Endometrial microvascular endothelial cells (primary cell): ENCODE data around the gene TOX3. TPM values are rescaled to one million over a fixed set of nuclear protein-coding genes. Genes with fewer than 3 reads are reported as not detected.

Source experiments
- in situ Hi-C: cut with HindIII; loops from 2 replicates; pipeline ENCODE4 v1.10.0; 2017; ENCODE audit warnings: low sequenced_read_pairs, low pct_unique_long_range_greater_than_20kb; ENCODE audit errors: inconsistent ontology term
- total RNA-seq: library from RNA; depleted of rRNA; stranded (reverse); fragments of >200 nt; gene quantifications from one replicate; pipeline ENCODE4 v1.2.3, GENCODE V29; 2015; ENCODE audit errors: inconsistent ontology term

The TOX3 gene
- total RNA-seq, 1 donor from 2014 or later = not detected

- in situ Hi-C loops = no loop called here
Measured at GRCh38 chr16:52467753-52468152, 79.2 kb downstream of the TOX3 start.

DNA sequence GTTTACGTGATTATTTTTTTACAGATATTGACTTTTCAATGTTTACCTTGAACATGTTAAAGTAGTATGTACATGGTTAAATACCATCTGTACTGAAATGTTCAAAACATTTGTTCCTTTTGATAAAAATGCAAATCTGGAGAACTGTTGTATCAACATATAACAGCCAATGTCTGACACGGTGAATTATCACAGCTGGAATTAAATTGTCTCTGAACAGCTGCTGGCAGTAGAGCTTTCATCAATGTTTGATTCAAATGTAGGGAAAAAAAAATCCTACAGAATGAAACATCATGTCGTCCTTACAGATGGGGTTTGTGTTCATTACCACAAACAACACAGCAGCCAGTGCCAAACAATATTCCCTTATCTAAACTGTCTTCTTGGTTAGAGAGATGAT is 79.9 kb downstream of the TOX3 start:
- in situ Hi-C loops = no loop called here

DNA sequence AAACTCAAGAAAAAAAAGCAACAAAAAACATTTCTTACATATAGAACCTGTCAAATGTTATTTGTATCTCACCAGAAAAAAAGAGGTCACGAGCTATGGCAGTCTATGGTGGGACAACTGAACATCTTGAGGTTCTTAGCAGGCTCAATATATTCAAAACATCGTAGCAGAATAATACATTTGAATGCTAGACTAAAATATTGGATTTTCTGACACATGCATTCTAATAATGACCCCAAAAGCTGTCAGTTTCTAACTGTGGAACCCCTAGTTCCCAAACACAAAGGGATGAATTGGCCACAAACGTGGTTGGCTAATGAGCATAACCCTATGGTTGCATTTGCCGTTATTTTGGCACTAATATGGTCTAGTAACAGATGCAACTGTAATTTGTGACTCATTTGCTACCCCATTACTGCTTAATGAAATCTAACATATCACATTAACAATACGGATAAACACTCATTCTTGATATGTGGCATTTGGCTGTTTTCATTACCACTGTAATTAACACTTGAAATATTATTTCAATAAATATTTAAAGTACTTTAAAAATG is 81.2 kb downstream of the TOX3 start:
- in situ Hi-C loops = no loop called here

DNA sequence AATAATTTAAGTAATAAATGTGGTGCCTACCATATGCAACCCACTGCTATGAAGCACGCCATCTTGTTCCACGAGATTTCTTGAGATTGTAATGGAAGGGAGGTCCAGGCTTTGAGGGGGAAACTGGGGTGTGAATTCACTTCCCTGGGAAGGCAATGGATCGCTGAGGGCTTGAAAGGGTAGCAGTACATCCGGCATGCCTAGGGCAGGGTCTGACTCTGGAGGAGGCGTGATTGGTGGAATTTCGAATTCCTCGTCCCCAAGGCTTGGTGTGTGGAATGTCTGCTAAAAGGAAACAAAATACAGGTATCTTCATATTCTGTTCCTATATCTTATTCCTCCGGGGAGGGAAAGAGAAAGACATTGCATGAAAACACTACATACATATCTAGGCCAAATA is 83.0 kb downstream of the TOX3 start:
- in situ Hi-C loops = no loop called here

GRCh38 chr16:52462816-52463215 is 84.1 kb downstream of the TOX3 start:
- in situ Hi-C loops = no loop called here

DNA sequence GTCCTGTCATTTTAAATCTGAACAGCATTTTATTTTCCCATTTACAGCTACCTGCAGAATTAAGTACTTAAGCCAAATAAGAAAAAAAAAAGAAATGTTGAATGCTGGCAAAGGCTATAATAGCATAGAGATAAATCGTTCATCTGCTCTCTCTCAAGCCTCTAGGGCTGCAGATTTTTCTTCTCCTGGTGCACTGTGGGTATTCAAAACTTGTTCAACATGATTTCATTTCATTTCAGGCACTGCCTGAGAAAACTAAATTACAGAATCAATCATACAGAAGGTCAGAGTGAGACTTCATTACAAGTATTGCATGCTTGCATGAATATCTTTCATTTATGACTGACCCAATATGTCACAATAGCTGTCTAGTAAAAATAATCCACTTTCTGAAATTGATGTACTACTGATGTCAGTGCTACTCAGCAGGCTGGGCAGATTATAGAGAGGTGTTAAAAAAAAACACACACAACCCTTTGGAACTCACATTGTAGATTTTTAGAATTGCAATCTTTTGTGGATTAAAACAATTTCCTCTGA is 86.2 kb downstream of the TOX3 start:
- in situ Hi-C loops = no loop called here

GRCh38 chr16:52456368-52456767 is 90.6 kb downstream of the TOX3 start:
- in situ Hi-C loops = no loop called here

DNA sequence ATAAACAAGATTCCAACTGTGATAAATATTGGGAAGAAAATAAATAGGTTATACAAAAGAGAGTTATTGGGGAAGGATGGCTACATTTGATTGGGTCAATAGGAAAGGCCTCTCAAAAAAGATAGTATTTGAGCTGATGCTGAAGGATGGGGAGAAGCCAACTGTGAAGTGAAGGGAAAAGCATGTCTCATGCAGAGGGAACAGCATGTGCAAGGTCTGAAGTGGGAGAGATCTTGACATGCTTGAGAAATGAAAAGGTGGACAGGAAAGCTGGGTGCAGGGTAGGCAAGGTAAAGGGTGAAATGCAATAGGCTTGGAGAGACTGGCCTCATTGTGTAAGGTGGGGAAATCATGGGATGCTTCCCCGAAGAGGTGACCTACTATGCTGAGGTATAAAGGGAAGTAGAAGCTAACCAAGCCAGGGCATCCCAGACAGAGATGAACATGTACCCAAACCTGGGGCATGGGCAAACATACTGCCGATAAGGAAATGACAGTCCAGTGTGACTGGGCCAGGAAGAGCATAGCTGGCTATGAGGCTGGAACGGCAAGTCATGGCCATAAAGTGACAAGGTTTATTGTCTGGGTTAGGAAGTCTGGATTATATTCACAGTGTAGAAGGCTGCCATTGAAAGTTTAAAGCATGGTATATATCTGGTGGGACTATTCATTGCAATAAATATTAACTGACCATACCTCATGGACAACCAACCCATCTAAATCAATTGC is 91.2 kb downstream of the TOX3 start:
- in situ Hi-C loops = no loop called here

DNA sequence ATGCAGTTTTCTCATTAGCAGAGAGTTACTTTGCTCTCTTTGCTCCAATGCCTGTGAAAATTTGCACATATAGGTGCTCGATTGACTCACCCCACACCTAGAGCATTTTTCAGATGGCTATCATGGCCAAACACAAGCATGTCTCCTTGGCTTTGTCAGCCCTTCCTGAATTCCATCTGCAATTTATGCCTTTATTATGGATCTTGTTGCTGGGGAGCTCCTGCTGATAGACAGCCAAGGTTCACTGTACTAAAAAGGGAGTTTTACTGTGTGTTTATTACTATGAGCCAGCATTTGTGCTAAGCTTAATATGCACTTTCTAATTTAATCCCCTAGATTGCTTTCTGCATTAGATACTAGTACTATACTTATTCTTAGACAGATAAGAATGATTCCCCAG is 93.3 kb downstream of the TOX3 start:
- in situ Hi-C loops = no loop called here

- in situ Hi-C loops = no loop called here
Measured at GRCh38 chr16:52451971-52452421, 94.9 kb downstream of the TOX3 start.

GRCh38 chr16:52450916-52451315 is 96.0 kb downstream of the TOX3 start:
- in situ Hi-C loops = no loop called here

DNA sequence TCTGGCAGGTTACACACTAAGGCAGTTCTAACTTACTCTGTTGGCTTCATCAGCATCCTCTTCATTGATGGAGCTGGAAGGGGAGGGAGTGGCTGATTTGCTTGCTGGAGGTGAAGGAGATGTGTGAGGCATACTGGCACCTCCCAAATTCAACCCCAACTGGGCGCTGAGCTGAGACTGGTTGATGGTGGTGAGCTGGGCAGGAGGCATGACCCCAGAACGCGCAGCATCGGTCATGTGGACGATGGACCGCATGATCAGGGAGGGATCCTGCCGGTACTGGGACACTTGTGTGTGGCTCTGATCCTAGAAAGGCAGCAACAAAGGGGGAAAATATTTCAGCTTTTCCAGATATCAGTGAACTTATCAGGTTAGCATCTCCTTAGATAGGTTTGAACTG is 96.7 kb downstream of the TOX3 start:
- in situ Hi-C loops = no loop called here

- in situ Hi-C loops = no loop called here
Measured at GRCh38 chr16:52446080-52446479, 100.9 kb downstream of the TOX3 start.

DNA sequence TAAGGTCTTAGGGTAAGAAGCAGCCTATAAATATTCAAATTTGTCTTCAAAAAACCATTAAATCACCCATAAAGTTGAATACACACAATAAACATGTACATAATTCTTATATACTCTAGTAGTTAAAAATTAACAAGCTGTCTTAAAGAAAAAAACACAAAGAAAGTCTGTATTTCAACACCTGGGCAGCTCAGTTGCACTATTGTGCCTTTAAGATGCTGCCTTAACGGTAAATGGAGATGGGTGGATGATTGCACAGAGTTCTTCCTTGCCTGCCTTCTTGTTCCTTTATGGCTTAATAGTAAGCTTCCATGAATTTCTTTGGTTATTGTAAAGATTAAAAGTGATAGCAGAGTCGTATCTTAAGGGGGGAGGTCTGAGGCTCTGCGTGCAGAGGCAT is 105.1 kb downstream of the TOX3 start:
- in situ Hi-C loops = no loop called here

- in situ Hi-C loops = no loop called here
Measured at GRCh38 chr16:52440248-52440647, 106.7 kb downstream of the TOX3 start.

DNA sequence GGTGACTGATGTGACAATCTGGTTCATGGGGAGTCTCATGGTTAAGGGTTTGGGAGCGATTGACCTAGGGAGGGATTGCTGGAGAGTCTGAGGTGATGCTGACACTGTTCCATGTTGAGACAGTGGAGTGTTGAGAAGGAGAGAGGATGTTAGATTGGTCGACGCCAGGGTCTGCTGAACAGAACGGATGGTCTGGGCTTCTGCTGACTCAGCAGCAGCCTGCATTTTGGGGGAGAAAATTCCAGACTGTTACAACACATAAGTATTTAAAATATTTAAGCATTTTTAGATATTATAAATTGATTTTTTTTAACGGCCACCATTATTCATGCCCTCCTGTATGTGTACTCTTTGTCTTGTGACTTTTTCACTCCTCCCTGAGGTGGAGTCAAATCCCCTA is 107.2 kb downstream of the TOX3 start:
- in situ Hi-C loops = no loop called here

GRCh38 chr16:52439171-52439701 is 107.7 kb downstream of the TOX3 start:
- in situ Hi-C loops = no loop called here

- in situ Hi-C loops = no loop called here
Measured at GRCh38 chr16:52437277-52437670, 109.7 kb downstream of the TOX3 start.

GRCh38 chr16:52436339-52437276 is 110.3 kb downstream of the TOX3 start:
- in situ Hi-C loops = no loop called here
